HEK293T (cell line): Measurements from ENCODE around the gene SLC1A6.
A peak's percentile ranks its signal among the peaks of the same experiment; 100 is the strongest.

ENCODE experiments used
- CTCF ChIA-PET: fragments of 350-600 bp; formaldehyde crosslinking; extraction: SDS; loops from one replicate; lab custom pipeline; 2021; ENCODE audit warnings: antibody characterized with exemption, inconsistent platforms; lab: Yijun Ruan, JAX
- POLR2A ChIA-PET: fragments of 350-600 bp; formaldehyde crosslinking; extraction: SDS; loops from one replicate; lab custom pipeline; 2020; ENCODE audit warnings: antibody characterized with exemption, inconsistent platforms; lab: Yijun Ruan, JAX
- DNase-seq: peaks from one replicate; pipeline ENCODE4 v3.0.0; 2012; ENCODE audit warnings: mixed read lengths; ENCODE audit errors: extremely low spot score
- ARNT ChIP-seq: fragments of 450-650 bp; IDR thresholded peaks from 2 replicates; pipeline ENCODE4 v1.6.1; 2017; ENCODE audit warnings: mild to moderate bottlenecking
- BHLHE40 ChIP-seq: fragments of 450-650 bp; IDR thresholded peaks from 2 replicates; pipeline ENCODE4 v1.6.1; 2016; ENCODE audit warnings: mild to moderate bottlenecking, moderate library complexity, borderline replicate concordance
- CTBP1 ChIP-seq: fragments of 450-650 bp; IDR thresholded peaks from 2 replicates; pipeline ENCODE4 v1.6.1; 2016; ENCODE audit warnings: borderline replicate concordance
- ELF4 ChIP-seq: fragments of 450-650 bp; IDR thresholded peaks from 2 replicates; pipeline ENCODE4 v1.6.1; 2017; ENCODE audit warnings: antibody characterized with exemption
- FOXA1 ChIP-seq: fragments of 450-650 bp; IDR thresholded peaks from 2 replicates; pipeline ENCODE4 v1.6.1; 2016; ENCODE audit warnings: mild to moderate bottlenecking
- FOXK2 ChIP-seq: fragments of 450-650 bp; IDR thresholded peaks from 2 replicates; pipeline ENCODE4 v1.6.1; 2016; ENCODE audit warnings: mild to moderate bottlenecking
- FOXM1 ChIP-seq: fragments of 450-650 bp; IDR thresholded peaks from 2 replicates; pipeline ENCODE4 v1.6.1; 2017; ENCODE audit warnings: mild to moderate bottlenecking, borderline replicate concordance
- HDGF ChIP-seq: fragments of 450-650 bp; IDR thresholded peaks from 2 replicates; pipeline ENCODE4 v1.6.1; 2017; ENCODE audit warnings: antibody characterized with exemption, borderline replicate concordance
- L3MBTL2 ChIP-seq: fragments of 450-650 bp; conservative IDR thresholded peaks from 2 replicates; pipeline ENCODE4 v1.6.1; 2016; ENCODE audit warnings: mild to moderate bottlenecking
- LEF1 ChIP-seq: fragments of 450-650 bp; IDR thresholded peaks from 2 replicates; pipeline ENCODE4 v1.6.1; 2017; ENCODE audit warnings: mild to moderate bottlenecking, borderline replicate concordance
- NFRKB ChIP-seq: fragments of 450-650 bp; IDR thresholded peaks from 2 replicates; pipeline ENCODE4 v1.6.1; 2016; ENCODE audit warnings: mild to moderate bottlenecking, moderate library complexity
- PKNOX1 ChIP-seq: fragments of 450-650 bp; IDR thresholded peaks from 2 replicates; pipeline ENCODE4 v1.6.1; 2016
- SP1 ChIP-seq: fragments of 450-650 bp; IDR thresholded peaks from 2 replicates; pipeline ENCODE4 v1.6.1; 2017
- SUZ12 ChIP-seq: fragments of 450-650 bp; IDR thresholded peaks from 2 replicates; pipeline ENCODE4 v1.6.1; 2016; ENCODE audit warnings: mild to moderate bottlenecking
- TARDBP ChIP-seq: fragments of 450-650 bp; IDR thresholded peaks from 2 replicates; pipeline ENCODE4 v1.6.1; 2016
- ZNF384 ChIP-seq: fragments of 450-650 bp; IDR thresholded peaks from 2 replicates; pipeline ENCODE4 v1.6.1; 2016

SLC1A6 gene

GRCh38 chr19:15014579-15014978 lies 34.9 kb upstream of the SLC1A6 start:
- ChIA-PET POLR2A (no interaction called here), CTCF (no interaction called here)
- TF ChIP-seq ARNT: no peak
- no peak for TF ChIP-seq L3MBTL2
- TF ChIP-seq ELF4: no peak
- no peak for TF ChIP-seq FOXM1
- no peak for TF ChIP-seq FOXK2
- TF ChIP-seq SUZ12: no peak
- TF ChIP-seq HDGF: no peak
- DNase-seq: peak; percentile 34

- POLR2A ChIA-PET: no interaction called here
- CTCF ChIA-PET: interaction anchor here (0.7 kb wide), 1 partner anchor 142 kb away, joined by 3 read pairs; no protein-coding TSS in a partner anchor
- TF ChIP-seq TARDBP (no peak), L3MBTL2 (no peak), FOXM1 (no peak), ELF4 (no peak), SUZ12 (no peak), BHLHE40 (no peak)
- DNase-seq: no peak
Observed at GRCh38 chr19:15010501-15011300, 31.0 kb upstream of the SLC1A6 start.

GRCh38 chr19:15008308-15008707 lies 28.6 kb upstream of the SLC1A6 start:
- TF ChIP-seq HDGF: no peak
- TF ChIP-seq ZNF384: no peak
- no peak for TF ChIP-seq CTBP1
- no peak for TF ChIP-seq ELF4
- no peak for TF ChIP-seq LEF1
- TF ChIP-seq BHLHE40: no peak
- TF ChIP-seq SUZ12: no peak
- TF ChIP-seq L3MBTL2: no peak
- TF ChIP-seq TARDBP: no peak
- TF ChIP-seq PKNOX1: no peak
- no peak for TF ChIP-seq SP1
- no peak for TF ChIP-seq FOXA1
- no peak for TF ChIP-seq FOXK2
- no peak for TF ChIP-seq FOXM1
- TF ChIP-seq NFRKB: no peak
- no peak for TF ChIP-seq ARNT
- POLR2A ChIA-PET: no interaction called here
- no peak for DNase-seq
- CTCF ChIA-PET: no interaction called here

- no peak for TF ChIP-seq SUZ12
- no peak for TF ChIP-seq ARNT
- no peak for TF ChIP-seq HDGF
- no peak for TF ChIP-seq NFRKB
- no peak for TF ChIP-seq FOXK2
- TF ChIP-seq L3MBTL2: no peak
- TF ChIP-seq CTBP1: no peak
- no peak for TF ChIP-seq ELF4
- ChIA-PET CTCF (no interaction called here), POLR2A (no interaction called here)
- no peak for DNase-seq
Observed at GRCh38 chr19:14997981-14998380, 18.3 kb upstream of the SLC1A6 start.

GRCh38 chr19:14992780-14993179 lies 13.1 kb upstream of the SLC1A6 start:
- no peak for TF ChIP-seq SUZ12
- no peak for TF ChIP-seq LEF1
- no peak for TF ChIP-seq TARDBP
- no peak for TF ChIP-seq BHLHE40
- TF ChIP-seq CTBP1: no peak
- no peak for TF ChIP-seq ELF4
- no peak for TF ChIP-seq PKNOX1
- no peak for TF ChIP-seq L3MBTL2
- no peak for TF ChIP-seq ZNF384
- TF ChIP-seq ARNT: no peak
- no peak for TF ChIP-seq NFRKB
- TF ChIP-seq HDGF: no peak
- no peak for TF ChIP-seq SP1
- no peak for TF ChIP-seq FOXA1
- TF ChIP-seq FOXM1: no peak
- no peak for TF ChIP-seq FOXK2
- DNase-seq: no peak
- ChIA-PET CTCF (no interaction called here), POLR2A (no interaction called here)

GRCh38 chr19:14985133-14985532 lies 5.5 kb upstream of the SLC1A6 start:
- no peak for DNase-seq
- TF ChIP-seq FOXK2: no peak
- TF ChIP-seq CTBP1: no peak
- no peak for TF ChIP-seq ELF4
- TF ChIP-seq LEF1: no peak
- POLR2A ChIA-PET: no interaction called here
- CTCF ChIA-PET: no interaction called here

- no peak for DNase-seq
- CTCF ChIA-PET: interaction anchor here (0.7 kb wide), 1 partner anchor 120 kb away, joined by 3 read pairs; no protein-coding TSS in a partner anchor
- POLR2A ChIA-PET: no interaction called here
- no peak for TF ChIP-seq ZNF384
- no peak for TF ChIP-seq ELF4
- TF ChIP-seq SUZ12: no peak
- TF ChIP-seq L3MBTL2: no peak
- no peak for TF ChIP-seq FOXM1
- no peak for TF ChIP-seq TARDBP
- TF ChIP-seq FOXK2: no peak
- no peak for TF ChIP-seq LEF1
- TF ChIP-seq HDGF: no peak
- TF ChIP-seq CTBP1: no peak
- TF ChIP-seq BHLHE40: no peak
Observed at GRCh38 chr19:14978161-14978776, 1.4 kb downstream of the SLC1A6 start.
